K562 (cell line): ENCODE measurements around the gene CLSTN1. TPM values are rescaled to one million over a fixed set of nuclear protein-coding genes. Genes with fewer than 3 reads are reported as not detected.
A peak's percentile ranks its signal among the peaks of the same experiment; 100 is the strongest.

Experiments
- CGGBP1 ChIP-seq: fragments of 250-450 bp; sonication (Bioruptor Pico); IDR thresholded peaks from 2 replicates; pipeline ENCODE4 v1.9.0; 2021; ENCODE audit warnings: mild to moderate bottlenecking
- EGR1 ChIP-seq: fragments of 450-650 bp; conservative IDR thresholded peaks from 2 replicates; pipeline ENCODE4 v1.6.1; 2017; ENCODE audit warnings: mild to moderate bottlenecking
- FUS ChIP-seq: fragments of 200-400 bp; formaldehyde crosslinking; optimal IDR thresholded peaks from 2 replicates; pipeline ENCODE3; 2017; ENCODE audit warnings: low read depth, low read length
- IRF2 ChIP-seq: sonication (generic); formaldehyde crosslinking; IDR thresholded peaks from 2 replicates; pipeline ENCODE4 v1.8.1; 2022; ENCODE audit warnings: mild to moderate bottlenecking, missing genetic modification reagents
- KAT8 ChIP-seq: fragments of 450-650 bp; IDR thresholded peaks from 2 replicates; pipeline ENCODE4 v1.6.1; 2016; ENCODE audit warnings: low read depth, mild to moderate bottlenecking
- MAFK ChIP-seq: IDR thresholded peaks from 2 replicates; pipeline ENCODE4 v1.6.1; 2011; ENCODE audit warnings: low read length, improper control_type of control experiment
- MCM2 ChIP-seq: fragments of 450-650 bp; IDR thresholded peaks from 2 replicates; pipeline ENCODE4 v1.6.1; 2017; ENCODE audit warnings: low read depth, mild to moderate bottlenecking
- RAD21 ChIP-seq, 2 experiments: fragments of 250-450 bp in 1 of 2; fragments of 450-650 bp in 1 of 2; sonication (Bioruptor Pico) in 1 of 2; formaldehyde crosslinking in 1 of 2; IDR thresholded peaks in 1 of 2; conservative IDR thresholded peaks in 1 of 2; 2 replicates each; pipeline versions ENCODE4 v1.4.0 to v1.8.0; 2020 to 2022; ENCODE audit warnings: mild to moderate bottlenecking in 2 of 2, moderate library complexity in 1 of 2
- SREBF1 ChIP-seq: fragments of 150-350 bp; IDR thresholded peaks from 2 replicates; pipeline ENCODE4 v1.6.1; 2014; ENCODE audit warnings: antibody characterized with exemption, low read depth, low read length, borderline replicate concordance
- ZNF124 ChIP-seq: sonication (generic); formaldehyde crosslinking; IDR thresholded peaks from 2 replicates; pipeline ENCODE4 v1.8.1; 2022; ENCODE audit warnings: missing genetic modification reagents
- ZNF140 ChIP-seq: fragments of 250-450 bp; sonication (Bioruptor Pico); IDR thresholded peaks from 2 replicates; pipeline ENCODE4 v1.8.0; 2021; ENCODE audit warnings: moderate library complexity, mild to moderate bottlenecking, inconsistent platforms
- ZNF232 ChIP-seq: sonication (generic); formaldehyde crosslinking; IDR thresholded peaks from 2 replicates; pipeline ENCODE4 v1.8.0; 2022; ENCODE audit warnings: mild to moderate bottlenecking, missing genetic modification reagents
- ZNF318 ChIP-seq, 2 experiments: fragments of 450-650 bp; IDR thresholded peaks; 2 replicates each; pipeline ENCODE4 v1.6.1; 2016; ENCODE audit warnings: mild to moderate bottlenecking in 2 of 2, borderline replicate concordance in 1 of 2, low read depth in 1 of 2, moderate library complexity in 1 of 2
- ZNF57 ChIP-seq: fragments of 450-650 bp; formaldehyde crosslinking; IDR thresholded peaks from 2 replicates; pipeline ENCODE4 v1.4.0; 2020; ENCODE audit warnings: mild to moderate bottlenecking, moderate library complexity
- polyA plus RNA-seq, 8 experiments: library from polyadenylated mRNA; depleted of rRNA in 4 of 8; stranded (reverse) in 5 of 8; unstranded in 3 of 8; fragments of >200 nt; fragmentation: Nextera tagmentation in 2 of 8; fragmentation: Illumina TruSeq in 1 of 8; extraction: Ambion mirVana in 2 of 8; extraction: Trizol in 1 of 8; gene quantifications; 2 replicates each; pipeline versions ENCODE4 v1.2.1 to v1.2.3, GENCODE V29; 2011 to 2014; ENCODE audit warnings: inconsistent platforms in 1 of 8, missing spikeins in 1 of 8
- total RNA-seq, 7 experiments: library from RNA; depleted of rRNA in 6 of 7; stranded (reverse); fragments of >200 nt in 6 of 7; fragmentation: Illumina TruSeq in 2 of 7; extraction: Trizol in 2 of 7; gene quantifications; 2 replicates each; pipeline versions ENCODE4 v1.2.1 to v1.2.3, GENCODE V29; 2011 to 2021; ENCODE audit warnings: low replicate concordance in 1 of 7
- TF ChIP-seq, protein P1 (sequence below): fragments of 450-650 bp; IDR thresholded peaks from 2 replicates; pipeline ENCODE4 v1.6.1; 2017; ENCODE audit warnings: antibody characterized with exemption
- TF ChIP-seq, protein P2 (sequence below): fragments of 250-450 bp; sonication (Bioruptor Pico); IDR thresholded peaks from 2 replicates; pipeline ENCODE4 v1.4.0; 2020

Gene CLSTN1
- total and polyA plus RNA-seq, 9 of the 15 experiments (the other 6 are each of a cell fraction or from before 2014, with no cell fraction given) = 1.1 to 32.5 (median 13.3) TPM

DNA sequence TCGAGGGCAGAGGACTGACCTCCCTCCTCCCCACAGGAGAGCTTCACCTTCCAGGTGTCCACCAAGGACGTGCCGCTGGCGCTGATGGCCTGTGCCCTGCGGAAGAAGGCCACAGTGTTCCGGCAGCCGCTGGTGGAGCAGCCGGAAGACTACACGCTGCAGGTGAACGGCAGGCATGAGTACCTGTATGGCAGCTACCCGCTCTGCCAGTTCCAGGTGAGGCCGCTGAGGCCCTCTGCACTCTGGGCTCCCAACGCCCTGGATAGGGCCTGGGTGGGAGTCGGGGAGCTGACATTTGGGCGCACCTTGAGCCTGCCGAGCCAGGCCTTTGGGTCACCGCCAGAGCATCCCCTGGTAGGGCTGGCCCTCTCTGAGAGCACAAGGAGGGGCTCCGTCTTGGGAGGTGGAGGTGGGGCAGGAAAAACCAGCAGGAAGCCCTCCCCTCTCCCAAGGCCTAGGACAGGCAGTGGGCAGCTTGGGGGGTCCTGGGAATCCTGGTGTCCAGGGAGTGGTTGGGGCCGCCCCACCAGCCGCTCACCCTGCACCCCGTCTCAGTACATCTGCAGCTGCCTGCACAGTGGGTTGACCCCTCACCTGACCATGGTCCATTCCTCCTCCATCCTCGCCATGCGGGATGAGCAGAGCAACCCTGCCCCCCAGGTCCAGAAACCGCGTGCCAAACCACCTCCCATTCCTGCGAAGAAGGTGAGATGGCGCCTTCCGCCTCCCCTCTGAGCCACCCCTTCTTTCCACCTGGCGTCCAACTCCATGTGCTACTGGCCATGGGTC, 107.2 kb downstream of the CLSTN1 start (continued):
- TF ChIP-seq, protein P1, sequence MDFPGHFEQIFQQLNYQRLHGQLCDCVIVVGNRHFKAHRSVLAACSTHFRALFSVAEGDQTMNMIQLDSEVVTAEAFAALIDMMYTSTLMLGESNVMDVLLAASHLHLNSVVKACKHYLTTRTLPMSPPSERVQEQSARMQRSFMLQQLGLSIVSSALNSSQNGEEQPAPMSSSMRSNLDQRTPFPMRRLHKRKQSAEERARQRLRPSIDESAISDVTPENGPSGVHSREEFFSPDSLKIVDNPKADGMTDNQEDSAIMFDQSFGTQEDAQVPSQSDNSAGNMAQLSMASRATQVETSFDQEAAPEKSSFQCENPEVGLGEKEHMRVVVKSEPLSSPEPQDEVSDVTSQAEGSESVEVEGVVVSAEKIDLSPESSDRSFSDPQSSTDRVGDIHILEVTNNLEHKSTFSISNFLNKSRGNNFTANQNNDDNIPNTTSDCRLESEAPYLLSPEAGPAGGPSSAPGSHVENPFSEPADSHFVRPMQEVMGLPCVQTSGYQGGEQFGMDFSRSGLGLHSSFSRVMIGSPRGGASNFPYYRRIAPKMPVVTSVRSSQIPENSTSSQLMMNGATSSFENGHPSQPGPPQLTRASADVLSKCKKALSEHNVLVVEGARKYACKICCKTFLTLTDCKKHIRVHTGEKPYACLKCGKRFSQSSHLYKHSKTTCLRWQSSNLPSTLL = no peak
- TF ChIP-seq ZNF232 (CRISPR knock-in tag) = no peak
- TF ChIP-seq, protein P2, sequence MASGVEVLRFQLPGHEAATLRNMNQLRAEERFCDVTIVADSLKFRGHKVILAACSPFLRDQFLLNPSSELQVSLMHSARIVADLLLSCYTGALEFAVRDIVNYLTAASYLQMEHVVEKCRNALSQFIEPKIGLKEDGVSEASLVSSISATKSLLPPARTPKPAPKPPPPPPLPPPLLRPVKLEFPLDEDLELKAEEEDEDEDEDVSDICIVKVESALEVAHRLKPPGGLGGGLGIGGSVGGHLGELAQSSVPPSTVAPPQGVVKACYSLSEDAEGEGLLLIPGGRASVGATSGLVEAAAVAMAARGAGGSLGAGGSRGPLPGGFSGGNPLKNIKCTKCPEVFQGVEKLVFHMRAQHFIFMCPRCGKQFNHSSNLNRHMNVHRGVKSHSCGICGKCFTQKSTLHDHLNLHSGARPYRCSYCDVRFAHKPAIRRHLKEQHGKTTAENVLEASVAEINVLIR (CRISPR knock-in tag) = no peak
- TF ChIP-seq RAD21 (CRISPR knock-in tag; conservative IDR thresholded peaks at IDR 0.05 in 1 of 2, IDR thresholded peaks at IDR 0.05 in 1 of 2) = no peak
- no peak for TF ChIP-seq ZNF124
- no peak for TF ChIP-seq ZNF318 (IDR thresholded peaks at IDR 0.05; ENCODE audit: borderline replicate concordance in 1 of 2, low read depth in 1 of 2)
- no peak for TF ChIP-seq SREBF1
- TF ChIP-seq ZNF140 (CRISPR knock-in tag) = no peak
- no peak for TF ChIP-seq MCM2
- no peak for TF ChIP-seq EGR1
- no peak for TF ChIP-seq FUS
- TF ChIP-seq MAFK = no peak
- no peak for TF ChIP-seq ZNF57
- TF ChIP-seq IRF2 (CRISPR knock-in tag) = 0 out of 2 replicates have a peak, but pooled peaks have one; percentile 19
- TF ChIP-seq CGGBP1 (CRISPR knock-in tag) = no peak
- no peak for TF ChIP-seq KAT8
